GM15510 (cell line): ENCODE data around the gene RIPPLY3.

Experiments
- POLR2A ChIP-seq: IDR thresholded peaks from 3 replicates; pipeline ENCODE4 v1.6.1; 2011; ENCODE audit warnings: borderline replicate concordance; ENCODE audit not compliant: insufficient read length; ENCODE audit errors: extremely low read depth

Gene RIPPLY3

DNA sequence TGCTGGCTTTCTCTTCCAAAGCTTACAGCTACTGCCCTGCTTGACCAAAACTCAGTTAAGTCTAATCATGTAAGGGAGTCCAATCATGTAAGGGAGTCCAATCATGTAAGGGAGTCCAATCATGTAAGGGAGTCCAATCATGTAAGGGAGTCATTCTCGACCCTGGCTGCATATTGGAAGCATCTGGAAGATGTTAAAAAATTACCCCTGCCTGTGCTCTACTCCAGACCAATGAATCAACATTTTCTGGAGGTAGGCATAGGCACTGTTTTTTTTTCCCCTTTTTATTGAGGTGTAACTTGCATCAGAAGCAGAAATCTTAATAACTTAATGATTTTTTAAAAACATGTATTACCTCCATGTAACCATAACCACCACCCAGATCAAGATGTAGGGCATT lies 56.9 kb downstream of the RIPPLY3 start:
- no peak for TF ChIP-seq POLR2A

DNA sequence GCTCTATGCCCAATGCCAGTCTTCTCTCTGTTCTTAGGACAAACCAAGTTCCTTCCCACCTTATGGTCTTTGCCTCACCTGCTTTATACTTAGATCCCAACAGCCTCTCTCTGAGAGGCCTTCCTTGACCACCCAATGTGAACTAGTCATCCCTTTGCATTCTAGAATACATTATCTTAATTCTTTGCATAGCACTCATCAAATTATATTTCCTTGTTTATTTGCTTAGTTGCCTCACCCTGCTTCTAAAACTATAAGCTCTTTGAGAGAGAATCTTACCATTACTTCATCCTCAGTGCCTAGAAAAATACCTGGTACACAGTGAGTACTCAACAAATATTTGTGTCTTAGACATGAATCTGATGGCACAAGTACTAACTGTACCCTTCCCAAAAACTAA lies 58.3 kb downstream of the RIPPLY3 start:
- no peak for TF ChIP-seq POLR2A

DNA sequence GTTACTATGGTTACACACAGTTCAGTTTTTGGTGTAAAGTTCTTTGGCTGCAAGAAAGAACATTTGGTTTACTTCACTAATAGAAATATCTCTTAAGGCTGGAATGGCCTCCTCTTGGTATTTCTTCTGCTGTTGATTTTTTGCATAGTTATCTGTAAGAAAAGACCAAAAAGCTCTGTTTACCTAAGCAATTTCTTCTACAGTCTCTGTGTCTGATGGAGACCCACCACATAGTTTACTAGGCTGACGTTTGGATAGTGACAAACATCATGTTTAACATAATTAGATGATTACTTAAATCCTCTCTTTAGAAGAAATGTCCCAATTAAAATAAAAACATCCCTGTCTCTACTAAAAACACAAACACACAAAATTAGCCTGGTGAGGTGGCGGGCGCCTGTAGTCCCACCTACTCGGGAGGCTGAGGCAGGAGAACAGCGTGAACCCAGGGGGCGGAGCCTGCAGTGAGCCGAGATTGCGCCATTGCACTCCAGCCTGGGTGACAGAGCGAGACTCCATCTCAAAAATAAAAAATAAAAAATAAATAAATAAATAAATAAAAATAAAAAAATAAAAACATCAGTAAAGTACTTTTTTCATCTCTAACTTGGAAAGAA lies 59.2 kb downstream of the RIPPLY3 start:
- no peak for TF ChIP-seq POLR2A
